Uterine smooth muscle cell (primary cell): ENCODE results near the gene LCN1. TPM values are rescaled to one million over a fixed set of nuclear protein-coding genes. Genes with fewer than 3 reads are reported as not detected.

Source experiments
- total RNA-seq: library from RNA; depleted of rRNA; stranded (reverse); fragments of >200 nt; gene quantifications from 2 replicates; pipeline ENCODE4 v1.2.3, GENCODE V29; 2014

LCN1 gene
- 0.12 TPM in 1 of 2 replicates, not detected in the other for total RNA-seq

DNA sequence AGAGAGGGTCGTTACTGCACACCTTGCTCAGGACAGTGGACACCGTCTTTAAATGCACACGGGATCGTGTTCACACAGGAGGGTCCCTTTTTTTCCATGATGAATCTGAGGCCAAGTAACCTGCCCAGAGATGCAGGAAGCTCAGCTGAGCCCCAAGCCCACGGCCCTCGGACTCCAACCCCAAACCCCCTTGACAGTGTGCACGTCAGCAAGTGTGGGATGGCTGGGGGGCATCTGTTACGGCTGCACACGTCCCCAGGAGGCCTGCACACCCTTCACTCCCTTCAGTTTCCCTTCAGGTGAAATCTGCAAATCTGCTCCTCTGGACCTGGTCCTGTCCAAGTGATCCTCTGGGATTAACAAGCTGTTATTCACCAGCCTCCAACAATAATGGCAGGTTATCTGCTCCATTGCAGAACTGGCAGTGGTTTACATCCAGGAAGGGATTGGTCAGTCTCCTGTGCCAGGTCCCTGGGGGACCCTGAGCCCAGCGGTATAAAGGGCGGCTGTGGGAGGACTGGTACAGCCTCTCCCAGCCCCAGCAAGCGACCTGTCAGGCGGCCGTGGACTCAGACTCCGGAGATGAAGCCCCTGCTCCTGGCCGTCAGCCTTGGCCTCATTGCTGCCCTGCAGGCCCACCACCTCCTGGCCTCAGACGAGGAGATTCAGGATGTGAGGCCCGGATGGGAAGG is at the start of gene LCN1:
Gene LCN1, plus strand, starts transcription at position 525 of the 692 bp plus-strand sequence. Its CDS starts 58 bp downstream, at position 583.

DNA sequence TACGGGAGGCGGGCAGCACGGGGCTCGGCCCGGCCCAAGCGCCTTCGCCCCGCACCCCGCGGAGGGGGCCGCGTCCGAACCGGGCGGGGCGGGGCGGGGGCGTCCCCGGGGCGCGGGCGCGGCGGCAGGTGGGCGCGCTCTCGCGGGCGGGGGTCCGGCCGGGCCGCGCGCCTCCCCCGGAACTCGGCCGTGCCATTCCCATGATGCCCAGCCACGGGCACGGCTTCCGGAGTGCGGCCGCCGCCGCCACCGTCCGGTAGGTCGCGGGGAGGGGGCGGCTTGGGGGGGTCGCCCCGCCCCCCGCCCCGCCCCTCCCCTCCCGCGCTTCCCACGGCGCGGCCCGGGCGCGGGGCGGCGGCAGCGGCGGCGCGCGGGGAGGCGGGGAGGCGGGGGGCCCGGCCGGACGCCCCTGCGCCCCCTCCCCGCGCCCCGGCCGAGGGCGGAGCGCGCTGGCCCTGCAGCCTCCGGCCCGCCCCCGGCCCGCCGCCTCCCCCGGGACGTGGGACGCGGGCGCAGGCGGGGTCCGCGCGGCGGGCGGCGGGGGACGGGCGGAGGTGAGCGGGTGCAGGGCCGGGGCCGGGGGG is 41.7 kb upstream of the LCN1 start, which contains the start of gene PPP1R26:
Gene PPP1R26, plus strand, starts transcription at position 314 of the 584 bp plus-strand sequence. CDS start 4,729 bp downstream, outside the sequence.

GRCh38 chr9:135500525-135501260 is 20.5 kb upstream of the LCN1 start, which contains the start of gene MRPS2:
Gene MRPS2 (plus strand): TSS chr9:135500682. CDS start chr9:135500711, 29 bp downstream.

GRCh38 chr9:135545646-135546176 is 24.5 kb downstream of the LCN1 start, which contains the start of gene OBP2A:
Gene OBP2A (plus strand): TSS chr9:135546126. CDS start chr9:135546181, 55 bp downstream.

GRCh38 chr9:135561391-135562234 is 40.4 kb downstream of the LCN1 start, which contains the start of gene PAEP:
Gene PAEP (plus strand): TSS chr9:135561756.

Other genes starting within 250 kb of the LCN1 start
- 20.6 and 22.9 TPM in 2 replicates for gene PPP1R26, start 41.7 kb upstream of the LCN1 start, total RNA-seq
- gene MRPS2, start 20.8 kb upstream of the LCN1 start, total RNA-seq, result 12.4 and 15.5 TPM in 2 replicates
- gene OBP2A, start 24.7 kb downstream of the LCN1 start, total RNA-seq, result not detected in 2 replicates
- gene PAEP, start 40.3 kb downstream of the LCN1 start, total RNA-seq, result not detected in 2 replicates
- gene GLT6D1, start 118.1 kb downstream of the LCN1 start, total RNA-seq, result not detected in 2 replicates
- not detected in 2 replicates for gene LCN9, start 141.9 kb downstream of the LCN1 start, total RNA-seq
- not detected in 2 replicates for gene SOHLH1, start 178.0 kb downstream of the LCN1 start, total RNA-seq
- not detected in 2 replicates for gene KCNT1, start 180.7 kb downstream of the LCN1 start, total RNA-seq